ENCODE results near the gene SERPINB6.
"Not testable (repeated sequence)": the region's sequence is repeated elsewhere in the genome, so short reads cannot be mapped to it uniquely, and the experiment has no call there.

SERPINB6 gene

DNA sequence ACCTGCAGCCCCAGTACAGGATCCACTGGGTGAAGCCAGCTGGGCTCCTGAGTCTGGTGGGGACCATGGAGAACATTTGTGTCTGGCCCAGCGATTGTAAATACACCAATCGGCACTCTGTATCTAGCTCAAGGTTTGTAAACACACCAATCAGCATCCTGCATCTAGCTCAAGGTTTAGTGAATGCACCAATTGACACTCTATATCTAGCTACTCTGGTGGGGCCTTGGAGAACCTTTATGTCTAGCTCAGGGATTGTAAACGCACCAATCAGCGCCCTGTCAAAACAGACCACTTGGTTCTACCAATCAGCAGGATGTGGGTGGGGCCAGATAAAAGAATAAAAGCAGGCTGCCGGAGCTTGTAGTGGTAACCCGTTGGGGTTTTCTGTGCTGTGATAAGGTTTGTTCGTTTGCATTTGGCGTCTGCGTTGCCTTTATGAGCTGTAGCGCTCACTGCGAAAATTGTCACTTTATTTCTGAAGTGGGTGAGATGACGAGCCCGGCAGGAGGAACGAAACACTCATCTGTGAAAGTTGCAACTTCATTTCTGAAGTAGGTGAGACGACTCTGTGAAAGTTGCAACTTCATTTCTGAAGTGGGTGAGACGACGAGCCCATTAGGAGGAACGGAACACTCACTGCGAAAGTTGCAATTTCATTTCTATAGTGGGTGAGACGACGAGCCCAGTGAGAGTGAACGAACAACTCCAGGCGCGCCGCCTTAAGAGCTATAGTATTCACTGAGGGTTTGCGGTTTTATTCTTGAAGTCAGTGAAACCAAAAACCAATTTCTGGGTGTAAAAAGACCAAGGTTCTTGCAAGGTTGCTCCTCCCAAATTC is 31.1 kb downstream of the SERPINB6 start:
- peak; percentile 42 to 54 (median 51) for DNase-seq (ENCODE audit: low read depth in 3 of 3, low spot score in 1 of 3)

GRCh38 chr6:2939315-2940009 is 31.9 kb downstream of the SERPINB6 start:
- DNase-seq (ENCODE audit: low read depth in 3 of 3, low spot score in 1 of 3), result no peak

- DNase-seq (ENCODE audit: low read depth in 3 of 3, low spot score in 1 of 3), result no peak
Observed at GRCh38 chr6:2938632-2939083, 32.7 kb downstream of the SERPINB6 start.

- DNase-seq (ENCODE audit: low read depth in 3 of 3, low spot score in 1 of 3), result no peak
Observed at GRCh38 chr6:2938004-2938631, 33.2 kb downstream of the SERPINB6 start.

DNA sequence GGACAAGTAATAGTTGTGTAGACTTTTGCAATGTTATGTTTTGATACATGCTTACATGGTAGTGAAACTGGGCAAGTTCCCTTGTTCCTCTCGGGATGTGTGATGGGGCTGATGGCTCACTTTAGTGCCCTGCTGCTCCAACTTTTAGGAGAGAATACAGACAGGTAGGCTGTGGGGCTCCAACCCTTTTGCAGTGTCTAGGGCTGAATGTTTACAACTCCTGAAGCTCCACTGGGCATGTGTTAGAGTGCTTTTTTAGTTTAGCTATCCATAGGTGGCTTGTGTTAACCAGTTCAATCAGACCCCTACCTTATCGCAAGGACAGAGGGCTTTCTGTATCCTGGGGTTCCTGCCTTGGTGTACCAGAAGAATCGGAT is 33.8 kb downstream of the SERPINB6 start:
- DNase-seq (ENCODE audit: low read depth in 3 of 3, low spot score in 1 of 3), result no peak

DNA sequence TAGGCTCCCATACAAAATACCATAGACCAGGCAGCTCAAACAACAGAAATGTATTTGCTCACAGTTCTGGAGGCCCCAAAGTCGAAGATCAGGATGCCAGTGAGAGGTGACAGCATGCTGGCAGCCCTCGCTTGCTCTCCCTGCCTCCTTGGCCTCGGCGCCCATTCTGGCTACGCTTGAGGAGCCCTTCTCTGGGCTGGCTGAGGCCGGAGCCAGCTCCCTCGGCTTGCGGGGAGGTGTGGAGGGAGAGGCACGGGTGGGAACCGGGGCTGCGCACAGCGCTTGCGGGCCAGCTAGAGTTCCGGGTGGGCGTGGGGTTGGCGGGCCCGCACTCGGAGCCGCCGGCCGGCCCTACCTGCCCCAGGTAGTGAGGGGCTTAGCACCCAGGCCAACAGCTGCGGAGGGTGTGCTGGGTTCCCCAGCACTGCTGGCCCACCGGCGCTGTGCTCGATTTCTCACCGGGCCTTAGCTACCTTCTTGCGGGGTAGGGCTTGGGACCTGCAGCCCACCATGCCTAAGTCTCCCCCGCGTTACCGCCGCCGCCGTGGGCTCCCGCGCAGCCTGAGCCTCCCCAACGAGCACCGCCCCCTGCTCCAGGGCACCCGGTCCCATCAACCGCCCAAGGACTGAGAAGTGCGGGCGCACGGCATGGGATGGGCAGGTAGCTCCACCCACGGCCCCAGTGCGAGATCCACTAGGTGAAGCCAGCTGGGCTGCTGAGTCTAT is 35.6 kb downstream of the SERPINB6 start:
- no peak for DNase-seq (ENCODE audit: low read depth in 3 of 3, low spot score in 1 of 3)

DNA sequence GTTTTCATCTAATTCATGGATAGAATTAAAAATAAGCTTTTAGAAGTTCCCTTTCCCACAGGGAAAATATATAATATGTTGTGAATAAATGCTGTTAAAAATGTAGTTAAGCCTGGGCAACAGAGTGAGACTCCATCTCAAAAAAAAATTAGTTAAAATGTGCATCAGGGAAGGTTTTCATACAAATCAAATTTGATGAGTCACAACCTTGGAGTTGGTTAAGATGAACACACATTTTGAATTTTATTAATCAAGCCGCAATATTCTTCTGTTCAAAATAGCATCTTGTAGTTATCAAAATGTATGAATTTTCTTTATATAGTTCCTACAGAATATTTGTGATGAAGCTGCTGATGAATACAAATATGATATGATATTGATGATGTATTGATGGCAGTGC is 37.3 kb downstream of the SERPINB6 start:
- no peak for DNase-seq (ENCODE audit: low read depth in 3 of 3, low spot score in 1 of 3)

GRCh38 chr6:2932911-2933310 is 38.5 kb downstream of the SERPINB6 start:
- DNase-seq (ENCODE audit: low read depth in 3 of 3, low spot score in 1 of 3), result not testable (repeated sequence)

GRCh38 chr6:2931970-2932748 is 39.2 kb downstream of the SERPINB6 start:
- peak; percentile 64 to 73 (median 71) for DNase-seq (ENCODE audit: low read depth in 3 of 3, low spot score in 1 of 3)

DNA sequence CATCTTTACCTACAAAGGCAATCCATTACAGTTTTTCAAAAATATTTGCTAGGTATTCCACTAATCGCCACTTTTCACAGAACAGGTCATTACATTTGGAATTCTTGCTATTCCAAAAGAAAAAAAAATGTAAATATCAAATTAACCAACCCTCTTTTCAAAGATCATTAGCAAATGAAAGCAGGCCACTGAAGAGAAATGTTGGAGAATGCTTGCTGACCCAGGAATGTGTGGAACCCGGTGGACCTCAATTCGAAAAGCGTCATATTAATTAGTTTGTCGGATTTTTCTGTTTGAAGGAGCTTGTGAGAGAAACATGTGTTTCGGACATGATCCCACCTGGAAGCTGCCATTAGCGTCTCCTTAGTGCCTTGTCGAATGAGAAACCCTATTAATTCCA is 40.3 kb downstream of the SERPINB6 start:
- DNase-seq (ENCODE audit: low read depth in 3 of 3, low spot score in 1 of 3), result no peak

- DNase-seq (ENCODE audit: low read depth in 3 of 3, low spot score in 1 of 3), result not testable (repeated sequence)
Observed at GRCh38 chr6:2927931-2928330, 43.4 kb downstream of the SERPINB6 start.

DNA sequence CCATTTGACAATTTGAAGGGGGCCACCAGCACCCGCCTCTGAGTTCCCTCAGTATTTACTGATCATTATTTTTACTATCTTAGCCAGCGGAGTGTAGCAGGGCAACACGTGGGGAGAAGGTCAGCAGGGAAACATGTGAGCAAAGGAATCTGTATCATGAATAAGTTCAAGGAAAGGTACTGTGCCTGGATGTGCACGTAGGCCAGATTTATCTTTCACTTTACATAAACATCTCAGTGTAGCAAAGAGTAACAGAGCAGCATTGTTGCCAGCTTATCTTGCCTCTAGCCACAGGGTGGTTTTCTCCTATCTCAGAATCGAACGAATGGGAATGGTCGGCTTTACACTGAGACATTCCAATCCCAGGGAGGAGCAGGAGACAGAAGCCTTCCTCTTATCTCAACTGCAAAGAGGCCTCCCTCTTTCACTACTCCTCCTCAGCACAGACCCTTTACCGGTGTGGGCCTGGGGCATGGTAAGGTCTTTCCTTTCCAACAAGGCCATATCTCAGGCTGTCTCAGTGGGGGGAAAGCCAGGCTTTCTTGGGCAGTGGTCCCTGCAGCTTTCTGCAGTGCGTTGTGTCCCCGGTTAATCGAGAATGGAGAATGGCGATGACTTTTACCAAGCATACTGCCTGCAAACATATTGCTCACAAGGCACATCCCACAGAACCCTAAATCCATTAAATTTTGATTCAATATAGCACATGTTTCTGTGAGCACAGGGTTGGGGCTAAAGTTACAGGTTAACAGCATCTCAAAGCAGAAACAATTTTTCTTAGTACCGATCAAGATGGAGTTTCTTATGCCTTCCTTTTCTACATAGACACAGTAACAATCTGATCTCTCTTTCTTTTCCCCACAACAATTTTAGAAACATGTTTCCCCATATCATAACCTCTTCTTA is 45.3 kb downstream of the SERPINB6 start:
- not testable (repeated sequence) for DNase-seq (ENCODE audit: low read depth in 3 of 3, low spot score in 1 of 3)

GRCh38 chr6:2921520-2922115 is 49.7 kb downstream of the SERPINB6 start:
- DNase-seq (ENCODE audit: low read depth in 3 of 3, low spot score in 1 of 3), result no peak

DNA sequence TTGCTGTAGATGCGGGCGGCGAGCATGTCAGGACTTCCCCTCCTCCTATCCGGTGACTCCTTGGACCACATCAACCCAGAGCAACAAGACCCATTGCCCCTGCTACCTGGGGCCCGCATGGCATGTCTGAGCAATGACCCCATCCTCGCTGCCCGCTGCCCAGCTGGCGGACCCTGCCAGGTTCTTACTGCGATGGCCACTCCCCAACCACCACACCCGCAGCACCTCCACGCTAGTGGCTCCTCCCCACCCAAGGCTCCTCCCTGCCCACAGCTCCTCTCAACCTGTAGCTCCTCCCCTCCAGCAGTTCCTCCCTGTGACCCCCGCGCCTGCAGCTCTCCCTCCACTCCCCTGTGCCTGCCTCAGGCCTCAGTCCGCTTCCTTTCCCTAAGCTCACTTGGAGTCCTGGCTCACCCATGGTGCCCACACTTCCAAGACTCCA is 50.7 kb downstream of the SERPINB6 start:
- DNase-seq (ENCODE audit: low read depth in 3 of 3, low spot score in 1 of 3), result no peak

GRCh38 chr6:2919886-2920285 is 51.5 kb downstream of the SERPINB6 start:
- no peak for DNase-seq (ENCODE audit: low read depth in 3 of 3, low spot score in 1 of 3)

DNA sequence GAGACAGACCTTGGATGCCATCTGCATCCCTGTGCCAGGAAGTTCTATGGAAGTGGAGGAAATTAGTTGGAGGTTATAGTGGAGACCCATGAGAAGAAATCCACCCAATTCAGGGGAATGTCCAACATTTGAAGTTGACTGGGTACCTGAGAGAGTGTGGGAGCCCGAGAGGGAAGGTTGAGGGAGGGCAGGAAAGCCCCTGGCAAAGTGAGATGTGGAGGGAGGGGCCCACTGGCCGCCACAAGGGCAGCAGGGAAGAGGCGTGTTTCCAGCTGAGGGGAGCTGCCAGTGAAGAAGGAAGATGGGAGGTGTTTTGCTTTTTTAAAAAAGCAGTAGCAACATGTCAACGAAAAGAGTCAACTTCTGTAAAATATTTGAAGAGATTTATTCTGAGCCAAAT is 52.0 kb downstream of the SERPINB6 start:
- no peak for DNase-seq (ENCODE audit: low read depth in 3 of 3, low spot score in 1 of 3)

GRCh38 chr6:2918936-2919335 is 52.4 kb downstream of the SERPINB6 start:
- no peak for DNase-seq (ENCODE audit: low read depth in 3 of 3, low spot score in 1 of 3)

DNA sequence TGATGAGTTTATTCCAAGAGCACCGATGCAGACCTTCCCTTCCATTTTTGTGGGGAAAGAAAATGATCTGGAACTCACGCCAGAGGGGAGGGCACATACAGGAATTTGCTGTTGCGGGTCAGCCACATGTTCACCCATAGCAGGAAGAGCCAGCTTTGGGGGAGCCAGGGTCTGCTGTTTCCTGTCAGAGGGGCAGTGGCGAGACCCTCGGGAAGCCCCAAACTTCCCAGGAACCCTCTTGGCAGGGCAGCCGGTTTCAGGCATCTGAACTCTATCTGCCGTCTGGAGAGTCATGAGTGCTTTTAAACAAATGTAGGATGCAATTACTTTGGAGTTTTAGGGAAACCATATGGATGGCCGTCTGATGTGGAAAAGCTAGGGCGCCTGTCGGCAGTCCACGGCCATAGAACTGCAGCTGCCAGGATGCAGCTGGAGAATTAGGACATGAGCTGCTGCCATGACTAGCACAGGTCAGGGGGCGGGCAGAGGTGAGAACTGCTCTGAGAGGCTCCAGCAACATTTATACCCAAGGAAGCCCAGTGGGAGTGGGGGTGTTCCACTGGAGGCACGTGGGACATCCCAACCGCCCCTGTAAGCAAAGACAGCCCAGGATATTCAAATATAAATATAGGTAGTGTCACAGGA is 53.4 kb downstream of the SERPINB6 start:
- no peak for DNase-seq (ENCODE audit: low read depth in 3 of 3, low spot score in 1 of 3)

GRCh38 chr6:2917065-2917464 is 54.3 kb downstream of the SERPINB6 start:
- no peak for DNase-seq (ENCODE audit: low read depth in 3 of 3, low spot score in 1 of 3)
